HG02885 (cell line): ENCODE measurements around the gene MADD.

Experiments used
- ATAC-seq: cut with Tn5 transposase; IDR thresholded peaks from one replicate; pipeline ENCODE4 v1.9.1; 2021; ENCODE audit warnings: mild to moderate bottlenecking; ENCODE audit not compliant: unreplicated experiment, poor library complexity

MADD gene

GRCh38 chr11:47249378-47249715 lies 20.6 kb upstream of the MADD start:
- no peak for ATAC-seq

- no peak for ATAC-seq
Measured at GRCh38 chr11:47251751-47252150, 18.2 kb upstream of the MADD start.

- no peak for ATAC-seq
Measured at GRCh38 chr11:47253660-47254059, 16.3 kb upstream of the MADD start.

GRCh38 chr11:47254386-47254785 lies 15.5 kb upstream of the MADD start:
- no peak for ATAC-seq

- ATAC-seq, result no peak
Measured at GRCh38 chr11:47256374-47256773, 13.6 kb upstream of the MADD start.

- ATAC-seq, result no peak
Measured at GRCh38 chr11:47257177-47257516, 12.8 kb upstream of the MADD start.

GRCh38 chr11:47257517-47258316 lies 12.2 kb upstream of the MADD start, which contains the start of gene NR1H3:
NR1H3 (plus strand) TSS chr11:47257996; CDS start chr11:47259217, 1,221 bp downstream.
- no peak for ATAC-seq

- no peak for ATAC-seq
Measured at GRCh38 chr11:47258317-47258902, 11.5 kb upstream of the MADD start.

- peak; percentile 44 for ATAC-seq
Measured at GRCh38 chr11:47259232-47259977, 10.5 kb upstream of the MADD start.

GRCh38 chr11:47260366-47260765 lies 9.6 kb upstream of the MADD start:
- no peak for ATAC-seq

GRCh38 chr11:47261291-47261800 lies 8.6 kb upstream of the MADD start:
- ATAC-seq, result no peak

- no peak for ATAC-seq
Measured at GRCh38 chr11:47264119-47264518, 5.8 kb upstream of the MADD start.

GRCh38 chr11:47264521-47264920 lies 5.4 kb upstream of the MADD start:
- ATAC-seq, result no peak

GRCh38 chr11:47267876-47268275 lies 2.1 kb upstream of the MADD start:
- ATAC-seq, result no peak

- no peak for ATAC-seq
Measured at GRCh38 chr11:47268448-47269001, 1.4 kb upstream of the MADD start.

GRCh38 chr11:47269002-47269828 lies 718 bp upstream of the MADD start:
- ATAC-seq, result peak; percentile 51

GRCh38 chr11:47270331-47271271 lies 668 bp downstream of the MADD start:
- no peak for ATAC-seq

- no peak for ATAC-seq
Measured at GRCh38 chr11:47271328-47271727, 1.4 kb downstream of the MADD start.
